ENCODE results near the gene TFR2.
"Not testable (repeated sequence)": the region's sequence is repeated elsewhere in the genome, so short reads cannot be mapped to it uniquely, and the experiment has no call there.

The TFR2 gene

GRCh38 chr7:100677308-100678267 is 36.2 kb upstream of the TFR2 start:
- DNase-seq = no peak

GRCh38 chr7:100676501-100677306 is 35.4 kb upstream of the TFR2 start:
- no peak for DNase-seq

- peak; percentile 80 to 84 for DNase-seq
Measured at GRCh38 chr7:100675581-100676350, 34.4 kb upstream of the TFR2 start.

GRCh38 chr7:100675105-100675451 is 33.7 kb upstream of the TFR2 start:
- DNase-seq = no peak

GRCh38 chr7:100674411-100675104 is 33.2 kb upstream of the TFR2 start:
- DNase-seq = no peak

- peak; percentile 45 to 52 for DNase-seq
Measured at GRCh38 chr7:100673942-100674410, 32.6 kb upstream of the TFR2 start.

- peak; percentile 100 for DNase-seq
Measured at GRCh38 chr7:100673302-100673941, 32.1 kb upstream of the TFR2 start, which contains the start of gene GNB2. GNB2 (plus strand) TSS chr7:100673740; CDS start chr7:100676266, 2,526 bp downstream.

- no peak for DNase-seq
Measured at GRCh38 chr7:100671353-100672327, 30.3 kb upstream of the TFR2 start.

GRCh38 chr7:100670074-100670473 is 28.7 kb upstream of the TFR2 start:
- DNase-seq = no peak

- not testable (repeated sequence) for DNase-seq
Measured at GRCh38 chr7:100669106-100669505, 27.8 kb upstream of the TFR2 start.

- no peak for DNase-seq
Measured at GRCh38 chr7:100668069-100668449, 26.7 kb upstream of the TFR2 start.

GRCh38 chr7:100667331-100668068 is 26.1 kb upstream of the TFR2 start:
- no peak for DNase-seq

GRCh38 chr7:100665168-100665726 is 23.9 kb upstream of the TFR2 start:
- DNase-seq = no peak

- not testable (repeated sequence) for DNase-seq
Measured at GRCh38 chr7:100662194-100662776, 20.9 kb upstream of the TFR2 start.

GRCh38 chr7:100655908-100656674 is 14.7 kb upstream of the TFR2 start, which contains the start of gene ACTL6B:
ACTL6B (minus strand) TSS chr7:100656448; CDS start chr7:100656354, 94 bp downstream.
- DNase-seq = peak; percentile 70 to 76

GRCh38 chr7:100654908-100655831 is 13.8 kb upstream of the TFR2 start:
- DNase-seq = no peak
